Smooth muscle cell (in vitro differentiated cells): ENCODE data around the gene WBP2. TPM values are rescaled to one million over a fixed set of nuclear protein-coding genes. Genes with fewer than 3 reads are reported as not detected.
"Not testable (repeated sequence)": the region's sequence is repeated elsewhere in the genome, so short reads cannot be mapped to it uniquely, and the experiment has no call there.

Experiments used
- DNase-seq: peaks from one replicate; lab custom pipeline; 2025; ENCODE audit not compliant: unreplicated experiment; lab: John Stamatoyannopoulos, UW
- H2AFZ ChIP-seq: fragments of 200-600 bp; sonication (generic); 2 replicates; pipeline ENCODE4 v1.6.0; 2016; ENCODE audit warnings: antibody characterized with exemption, low read depth, mild to moderate bottlenecking
- H3F3A ChIP-seq: fragments of 200-600 bp; sonication (generic); 2 replicates; pipeline ENCODE4 v1.6.0; 2017; ENCODE audit warnings: antibody characterized with exemption, low read depth
- H3K27ac ChIP-seq: fragments of 200-600 bp; sonication (generic); 2 replicates; pipeline ENCODE4 v1.5.1; 2016; ENCODE audit warnings: low read depth, mild to moderate bottlenecking
- H3K27me3 ChIP-seq: fragments of 200-600 bp; sonication (generic); 2 replicates; pipeline ENCODE4 v1.6.1; 2016; ENCODE audit warnings: low read depth, mild to moderate bottlenecking
- H3K36me3 ChIP-seq: fragments of 200-600 bp; sonication (generic); 2 replicates; pipeline ENCODE4 v1.5.1; 2016; ENCODE audit warnings: low read depth
- H3K4me1 ChIP-seq: fragments of 200-600 bp; sonication (generic); 2 replicates; pipeline ENCODE4 v1.5.1; 2016; ENCODE audit warnings: low read depth
- H3K4me2 ChIP-seq: fragments of 200-600 bp; sonication (generic); 2 replicates; pipeline ENCODE4 v1.6.0; 2016; ENCODE audit warnings: mild to moderate bottlenecking
- H3K4me3 ChIP-seq: fragments of 200-600 bp; sonication (generic); 2 replicates; pipeline ENCODE4 v1.5.1; 2016; ENCODE audit warnings: mild to moderate bottlenecking
- H3K79me2 ChIP-seq: fragments of 200-600 bp; sonication (generic); 2 replicates; pipeline ENCODE4 v1.6.0; 2016; ENCODE audit warnings: low read depth, mild to moderate bottlenecking
- H3K9ac ChIP-seq: fragments of 200-600 bp; sonication (generic); 2 replicates; pipeline ENCODE4 v1.6.0; 2016; ENCODE audit warnings: low read depth
- H3K9me3 ChIP-seq: fragments of 200-600 bp; sonication (generic); replicated peaks from 2 replicates; pipeline ENCODE4 v1.5.1; 2016; ENCODE audit warnings: low read depth
- H4K20me1 ChIP-seq: fragments of 200-600 bp; sonication (generic); 2 replicates; pipeline ENCODE4 v1.6.0; 2016; ENCODE audit warnings: low read depth
- WGBS: methylation state at CpG from one replicate; pipeline ENCODE4 v1.1.7; 2016; ENCODE audit warnings: low lambda C conversion rate; 5-methylcytosine and 5-hydroxymethylcytosine counted together
- polyA plus RNA-seq: library from polyadenylated mRNA; unstranded; fragments of >200 nt; fragmentation: Nextera tagmentation; extraction: Ambion mirVana; gene quantifications from 2 replicates; pipeline ENCODE4 v1.2.1, GENCODE V29; 2016
- total RNA-seq: library from RNA; depleted of rRNA; stranded (reverse); fragments of >200 nt; gene quantifications from 2 replicates; pipeline ENCODE4 v1.2.3, GENCODE V29; 2014
- TF ChIP-seq, protein P1 (sequence below): fragments of 200-600 bp; sonication (generic); IDR thresholded peaks from 2 replicates; pipeline ENCODE4 v1.5.1; 2017; ENCODE audit warnings: borderline replicate concordance, mild to moderate bottlenecking, antibody characterized with exemption; ENCODE audit not compliant: insufficient read depth, poor library complexity, severe bottlenecking

Gene WBP2
- total and polyA plus RNA-seq, 2 experiments from 2014 or later, result 26.4 to 91.4 TPM

DNA sequence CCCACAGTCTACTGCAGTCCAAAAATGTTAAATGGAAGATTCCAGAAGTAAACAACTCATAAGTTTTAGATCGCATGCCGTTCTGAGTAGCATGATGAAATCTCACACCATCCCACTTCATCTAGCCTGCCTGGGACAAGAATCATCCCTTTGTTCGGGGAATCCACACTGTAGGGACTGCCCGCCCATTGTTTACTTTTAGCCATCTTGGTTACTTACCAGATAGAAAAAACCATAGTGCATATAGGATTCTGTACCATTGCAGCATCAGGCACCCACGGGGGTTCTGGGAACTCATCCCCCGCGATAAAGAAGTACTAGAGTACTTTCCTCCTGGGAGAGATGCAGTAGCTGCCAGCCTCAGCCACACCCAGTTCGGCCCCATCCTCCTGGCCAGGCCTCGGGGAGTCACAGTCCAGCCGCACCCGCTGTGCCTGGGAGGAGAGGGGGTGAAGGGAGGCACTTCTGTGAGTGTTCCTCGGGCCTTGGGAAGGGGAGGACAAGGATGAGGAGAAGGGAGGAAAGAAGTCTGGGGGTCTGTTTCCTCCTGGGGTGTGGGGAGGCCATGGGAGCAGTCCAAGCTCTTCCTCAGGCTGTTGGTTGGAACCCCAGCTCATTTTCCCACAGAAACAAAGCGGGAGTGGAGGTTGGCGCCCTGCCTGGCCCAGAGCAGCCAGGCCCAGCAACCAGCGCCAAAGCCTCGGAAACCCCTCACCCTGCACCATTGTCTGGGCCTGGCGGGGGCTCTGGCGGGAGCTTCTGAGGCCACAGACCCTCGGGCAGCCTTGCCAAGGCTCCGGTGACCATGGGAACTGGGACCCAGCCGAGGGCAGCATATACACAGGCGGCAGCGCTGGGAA lies 14.4 kb upstream of the WBP2 start:
- TF ChIP-seq, protein P1, sequence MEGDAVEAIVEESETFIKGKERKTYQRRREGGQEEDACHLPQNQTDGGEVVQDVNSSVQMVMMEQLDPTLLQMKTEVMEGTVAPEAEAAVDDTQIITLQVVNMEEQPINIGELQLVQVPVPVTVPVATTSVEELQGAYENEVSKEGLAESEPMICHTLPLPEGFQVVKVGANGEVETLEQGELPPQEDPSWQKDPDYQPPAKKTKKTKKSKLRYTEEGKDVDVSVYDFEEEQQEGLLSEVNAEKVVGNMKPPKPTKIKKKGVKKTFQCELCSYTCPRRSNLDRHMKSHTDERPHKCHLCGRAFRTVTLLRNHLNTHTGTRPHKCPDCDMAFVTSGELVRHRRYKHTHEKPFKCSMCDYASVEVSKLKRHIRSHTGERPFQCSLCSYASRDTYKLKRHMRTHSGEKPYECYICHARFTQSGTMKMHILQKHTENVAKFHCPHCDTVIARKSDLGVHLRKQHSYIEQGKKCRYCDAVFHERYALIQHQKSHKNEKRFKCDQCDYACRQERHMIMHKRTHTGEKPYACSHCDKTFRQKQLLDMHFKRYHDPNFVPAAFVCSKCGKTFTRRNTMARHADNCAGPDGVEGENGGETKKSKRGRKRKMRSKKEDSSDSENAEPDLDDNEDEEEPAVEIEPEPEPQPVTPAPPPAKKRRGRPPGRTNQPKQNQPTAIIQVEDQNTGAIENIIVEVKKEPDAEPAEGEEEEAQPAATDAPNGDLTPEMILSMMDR, result no peak
- Histone ChIP-seq H3K79me2 (no peaks in the 10 kb centered on the region), H3K36me3 (no peaks in the 10 kb centered on the region), H3K4me3 (no peak overlapping the region), H3K27ac (no peak overlapping the region), H3K9ac (no peak overlapping the region), H3K4me2 (no peak overlapping the region), H3F3A (no peaks in the 10 kb centered on the region), H3K27me3 (no peaks in the 10 kb centered on the region), H3K4me1 (no peaks in the 10 kb centered on the region), H4K20me1 (no peaks in the 10 kb centered on the region), H2AFZ (peak overlapping the region; percentile 2), H3K9me3 (no peaks in the 10 kb centered on the region)
- no peak for DNase-seq
- 76% methylated on average over 23 of the region's 23 CpGs for WGBS

DNA sequence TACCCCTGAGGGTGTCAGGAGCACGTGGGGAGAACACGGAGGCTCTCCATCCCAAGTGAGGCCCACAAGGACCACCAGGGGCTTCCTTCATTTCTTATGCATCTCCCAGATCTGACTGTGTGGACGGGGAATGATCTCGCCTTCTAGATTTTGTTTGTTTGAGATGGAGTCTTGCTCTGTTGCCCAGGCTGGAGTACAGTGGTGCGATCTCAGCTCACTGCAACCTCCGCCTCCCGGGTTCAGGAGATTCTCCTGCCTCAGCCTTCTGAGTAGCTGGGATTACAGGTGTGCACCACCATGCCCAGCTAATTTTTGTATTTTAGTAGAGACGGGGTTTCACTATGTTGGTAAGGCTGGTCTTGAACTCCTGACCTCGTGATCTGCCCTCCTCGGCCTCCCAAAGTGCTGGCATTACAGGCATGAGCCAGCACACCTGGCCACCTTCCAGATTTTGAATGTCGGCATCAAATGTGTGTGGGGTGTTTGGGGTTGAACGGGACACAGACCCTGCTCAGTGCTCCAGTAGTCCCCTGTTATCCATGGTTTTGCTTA lies 13.7 kb upstream of the WBP2 start:
- not testable (repeated sequence) for H4K20me1 ChIP-seq, H3K9me3 ChIP-seq, H3K4me2 ChIP-seq, H3K4me3 ChIP-seq, H3K36me3 ChIP-seq, H3K4me1 ChIP-seq, H3K9ac ChIP-seq, H3K27ac ChIP-seq, H3K27me3 ChIP-seq, H3F3A ChIP-seq, H3K79me2 ChIP-seq, DNase-seq
- peak overlapping the region; percentile 2 for H2AFZ ChIP-seq
- WGBS, result 92% methylated on average over 12 of the region's 12 CpGs

DNA sequence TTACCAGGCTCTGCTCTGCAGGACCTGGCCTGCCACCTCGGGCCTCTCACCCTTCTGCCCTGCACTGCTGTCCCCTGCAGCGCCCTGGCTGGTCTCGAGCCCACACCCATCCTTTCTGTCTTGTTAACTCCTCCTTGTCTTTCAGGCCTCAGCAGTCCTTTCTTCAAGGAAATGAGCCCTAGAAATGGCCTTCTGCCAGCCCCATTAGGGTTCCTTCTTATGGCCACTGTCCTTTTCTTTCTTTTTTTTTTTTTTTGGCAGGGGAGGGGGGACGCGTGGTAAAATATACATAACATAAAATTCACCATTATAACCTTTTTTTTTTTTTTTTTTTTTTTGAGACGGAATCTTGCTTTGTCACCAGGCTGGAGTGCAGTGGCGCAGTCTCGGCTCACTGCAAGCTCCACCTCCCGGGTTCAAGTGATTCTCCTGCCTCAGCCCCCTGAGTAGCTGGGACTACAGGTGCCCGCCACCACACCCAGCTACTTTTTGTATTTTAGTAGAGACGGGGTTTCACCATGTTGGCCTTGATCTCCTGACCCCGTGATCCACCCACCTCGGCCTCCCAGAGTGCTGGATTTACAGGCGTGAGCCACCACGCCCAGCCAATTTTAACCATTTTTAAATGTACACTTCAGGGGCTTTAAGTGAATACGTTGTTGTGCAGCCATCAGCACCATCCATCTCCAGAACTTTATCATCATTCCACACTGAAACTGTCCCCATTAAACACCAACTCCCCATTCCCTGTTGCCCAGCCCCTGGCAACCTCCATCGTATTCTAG lies 10.5 kb upstream of the WBP2 start:
- not testable (repeated sequence) for H3K27me3 ChIP-seq, H3K36me3 ChIP-seq, H3K9ac ChIP-seq, H3K79me2 ChIP-seq, H2AFZ ChIP-seq, H3K4me3 ChIP-seq, H4K20me1 ChIP-seq, H3K27ac ChIP-seq, H3F3A ChIP-seq, H3K4me2 ChIP-seq, DNase-seq, H3K4me1 ChIP-seq, H3K9me3 ChIP-seq
- 90% methylated on average over 13 of the region's 17 CpGs for WGBS

DNA sequence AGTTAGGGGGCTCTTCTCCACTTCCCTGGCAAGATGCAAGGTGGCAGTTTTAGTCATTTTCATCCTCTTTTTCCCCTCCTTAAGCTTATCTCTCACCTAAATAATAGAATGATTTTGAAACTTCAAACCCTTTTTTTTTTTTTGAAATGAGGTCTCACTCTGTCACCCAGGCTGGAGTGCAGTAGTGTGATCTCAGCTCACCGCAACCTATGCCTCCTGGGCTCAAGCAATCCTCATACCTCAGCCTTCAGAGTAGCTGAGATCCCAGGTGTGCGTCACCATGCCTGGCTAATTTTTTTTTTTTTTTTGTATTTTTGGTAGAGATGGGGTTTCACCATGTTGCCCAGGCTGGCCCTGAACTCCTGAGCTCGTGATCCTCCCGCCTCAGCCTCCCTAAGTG lies 9.8 kb upstream of the WBP2 start:
- H3K9ac ChIP-seq, H3K4me3 ChIP-seq, H3K79me2 ChIP-seq, DNase-seq, H3K4me1 ChIP-seq, H4K20me1 ChIP-seq, H3F3A ChIP-seq, H3K36me3 ChIP-seq, H3K27me3 ChIP-seq, H3K9me3 ChIP-seq: not testable (repeated sequence)
- Histone ChIP-seq H2AFZ (peak overlapping the region; percentile 27), H3K4me2 (peak overlapping the region; percentile 48), H3K27ac (peak overlapping the region; percentile 35)
- 86% methylated on average over 4 of the region's 4 CpGs for WGBS

DNA sequence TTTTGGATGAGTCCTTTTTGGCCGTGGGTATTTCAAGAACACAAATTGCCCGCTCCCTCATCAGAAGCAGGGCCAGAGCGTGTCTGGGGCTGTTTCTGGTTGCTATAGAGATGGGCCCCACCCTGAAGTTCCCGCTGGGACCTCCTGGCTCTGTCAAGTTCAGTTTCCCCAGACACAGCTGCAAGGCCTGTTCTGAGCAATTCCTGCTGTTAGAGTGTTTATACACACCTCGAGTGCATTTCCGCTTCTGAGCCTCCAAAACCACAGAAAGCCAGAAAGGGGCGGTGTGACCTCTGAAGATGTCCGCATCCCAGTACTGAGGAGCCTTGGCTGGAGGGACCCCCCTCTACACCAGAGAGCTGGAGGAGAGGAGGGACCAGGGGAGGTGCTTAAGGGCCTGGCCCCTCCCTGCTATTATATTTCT lies 9.3 kb upstream of the WBP2 start:
- no peaks in the 10 kb centered on the region for H3K9me3 ChIP-seq
- H3K79me2 ChIP-seq, result no peaks in the 10 kb centered on the region
- no peak overlapping the region for H3K4me3 ChIP-seq
- H3K4me1 ChIP-seq, result no peaks in the 10 kb centered on the region
- peak overlapping the region; percentile 35 for H3K27ac ChIP-seq
- DNase-seq, result no peak
- no peaks in the 10 kb centered on the region for H4K20me1 ChIP-seq
- H3F3A ChIP-seq, result no peaks in the 10 kb centered on the region
- peak overlapping the region; percentile 27 for H2AFZ ChIP-seq
- H3K9ac ChIP-seq, result no peak overlapping the region
- WGBS, result 49% methylated on average over 8 of the region's 8 CpGs
- TF ChIP-seq, protein P1, result no peak
- no peaks in the 10 kb centered on the region for H3K36me3 ChIP-seq
- H3K27me3 ChIP-seq, result no peaks in the 10 kb centered on the region
- H3K4me2 ChIP-seq, result peak overlapping the region; percentile 48
